PC-3 (cell line): Measurements from ENCODE around the gene NSUN5. TPM values are rescaled to one million over a fixed set of nuclear protein-coding genes. Genes with fewer than 3 reads are reported as not detected.
"Not testable (repeated sequence)": the region's sequence is repeated elsewhere in the genome, so short reads cannot be mapped to it uniquely, and the experiment has no call there.

Experiments used
- ATAC-seq: fragments of 200-7000 bp; cut with Tn5 transposase; 2 replicates; pipeline ENCODE4 v1.9.1; 2020; ENCODE audit warnings: mild to moderate bottlenecking, moderate library complexity
- BruUV-seq: library from RNA; stranded (reverse); fragments of 400-500 nt; replicated peaks from 2 replicates; lab custom pipeline; 2021; lab: Mats Ljungman, UMichigan
- CTCF ChIA-PET: fragments of 300-600 bp; sonication (Branson Sonifier 250); formaldehyde crosslinking; loops from one replicate; lab custom pipeline; 2022; ENCODE audit warnings: antibody characterized with exemption; lab: Charles Lee
- POLR2A ChIA-PET: fragments of 300-600 bp; sonication (Branson Sonifier 250); formaldehyde crosslinking; loops from one replicate; lab custom pipeline; 2022; ENCODE audit warnings: antibody characterized with exemption; ENCODE audit not compliant: unreplicated experiment; lab: Charles Lee
- DNase-seq: peaks from one replicate; pipeline ENCODE4 v3.0.0-alpha.2; 2015
- H2AFZ ChIP-seq: fragments of 300-600 bp; sonication (generic); 2 replicates; pipeline ENCODE4 v1.6.0; 2016; ENCODE audit warnings: antibody characterized with exemption, low read length
- H3F3A ChIP-seq: fragments of 300-600 bp; sonication (generic); one replicate; pipeline ENCODE4 v1.6.0; 2017; ENCODE audit warnings: antibody characterized with exemption, low read length, control low read depth, mild to moderate bottlenecking; ENCODE audit not compliant: unreplicated experiment
- H3K27ac ChIP-seq: fragments of 300-600 bp; sonication (generic); 2 replicates; pipeline ENCODE4 v1.5.1; 2016; ENCODE audit warnings: mild to moderate bottlenecking, low read length
- H3K27me3 ChIP-seq: fragments of 300-600 bp; sonication (generic); 2 replicates; pipeline ENCODE4 v1.6.1; 2016; ENCODE audit warnings: low read length, mixed read lengths
- H3K36me3 ChIP-seq: fragments of 300-600 bp; sonication (generic); 2 replicates; pipeline ENCODE4 v1.6.1; 2016; ENCODE audit warnings: low read depth, mixed run types, low read length, mixed read lengths
- H3K4me1 ChIP-seq: fragments of 300-600 bp; sonication (generic); 2 replicates; pipeline ENCODE4 v1.5.1; 2016; ENCODE audit warnings: low read length; ENCODE audit not compliant: insufficient read depth
- H3K4me2 ChIP-seq: fragments of 300-600 bp; sonication (generic); 2 replicates; pipeline ENCODE4 v1.6.0; 2016; ENCODE audit warnings: low read length
- H3K4me3 ChIP-seq: fragments of 300-600 bp; sonication (generic); 2 replicates; pipeline ENCODE4 v1.5.1; 2016; ENCODE audit warnings: mild to moderate bottlenecking, low read length, mixed read lengths
- H3K79me2 ChIP-seq: fragments of 300-600 bp; sonication (generic); 2 replicates; pipeline ENCODE4 v1.6.1; 2017; ENCODE audit warnings: low read length, mixed read lengths
- H3K9ac ChIP-seq: fragments of 300-600 bp; sonication (generic); 2 replicates; pipeline ENCODE4 v1.6.0; 2016; ENCODE audit warnings: mild to moderate bottlenecking, low read length
- H3K9me2 ChIP-seq: fragments of 300-600 bp; sonication (generic); replicated peaks from 2 replicates; pipeline ENCODE4 v1.6.1; 2016; ENCODE audit warnings: mixed run types, low read length, mixed read lengths
- H3K9me3 ChIP-seq: fragments of 300-600 bp; sonication (generic); 2 replicates; pipeline ENCODE4 v1.6.1; 2016; ENCODE audit warnings: low read length, mixed read lengths
- H4K20me1 ChIP-seq: fragments of 300-600 bp; sonication (generic); 2 replicates; pipeline ENCODE4 v1.6.1; 2016; ENCODE audit warnings: low read length, mixed read lengths
- EZH2 ChIP-seq: fragments of 300-600 bp; sonication (generic); IDR thresholded peaks from one replicate; pipeline ENCODE4 v1.6.1; 2017; ENCODE audit warnings: antibody characterized with exemption, mild to moderate bottlenecking, low read length; ENCODE audit not compliant: unreplicated experiment
- EZH2phosphoT487 ChIP-seq: fragments of 300-600 bp; sonication (generic); IDR thresholded peaks from 2 replicates; pipeline ENCODE4 v1.6.1; 2018; ENCODE audit warnings: mild to moderate bottlenecking, antibody characterized with exemption, low read length, borderline replicate concordance
- intact Hi-C: fragments of 100-400 bp; cut with micrococcal nuclease; formaldehyde crosslinking; loops from 2 replicates; pipeline ENCODE4 v1.9.0; 2023
- total RNA-seq: library from RNA; depleted of rRNA; stranded (reverse); fragments of >200 nt; gene quantifications from 2 replicates; pipeline ENCODE4 v1.2.3, GENCODE V29; 2014
- TF ChIP-seq, protein P1 (sequence below): fragments of 300-600 bp; sonication (generic); conservative IDR thresholded peaks from 2 replicates; pipeline ENCODE4 v1.5.1; 2017; ENCODE audit warnings: antibody characterized with exemption, low read depth, mild to moderate bottlenecking, low read length

The NSUN5 gene
- total RNA-seq, 1 experiment from 2014 or later = 36.0 TPM

DNA sequence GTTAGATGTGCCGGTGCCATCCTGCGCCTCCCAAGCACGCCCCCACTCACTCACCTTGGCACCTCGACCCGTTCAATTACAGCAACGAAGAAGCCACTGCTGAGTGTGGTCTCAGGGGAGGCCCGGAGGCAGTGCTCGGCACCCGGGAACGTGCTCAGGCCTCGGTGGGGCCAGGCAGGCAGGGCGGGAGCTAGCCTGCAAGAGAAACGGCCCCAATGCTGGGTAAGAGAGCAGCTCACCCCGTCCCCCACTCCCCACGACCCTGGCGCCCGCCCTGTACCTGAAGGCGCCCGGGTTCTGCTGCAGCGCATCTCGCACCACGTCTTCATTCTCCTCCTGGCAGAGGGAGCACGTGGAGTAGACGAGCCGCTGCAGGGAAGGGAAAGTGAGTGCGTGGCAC lies 5.1 kb downstream of the NSUN5 start:
- peaks cover 8% of the 10 kb centered on the region; the same call in 1 of the 2 replicates for H3K4me1 ChIP-seq
- no peak overlapping the region for H3K4me3 ChIP-seq
- no peak overlapping the region for H2AFZ ChIP-seq
- TF ChIP-seq, protein P1, sequence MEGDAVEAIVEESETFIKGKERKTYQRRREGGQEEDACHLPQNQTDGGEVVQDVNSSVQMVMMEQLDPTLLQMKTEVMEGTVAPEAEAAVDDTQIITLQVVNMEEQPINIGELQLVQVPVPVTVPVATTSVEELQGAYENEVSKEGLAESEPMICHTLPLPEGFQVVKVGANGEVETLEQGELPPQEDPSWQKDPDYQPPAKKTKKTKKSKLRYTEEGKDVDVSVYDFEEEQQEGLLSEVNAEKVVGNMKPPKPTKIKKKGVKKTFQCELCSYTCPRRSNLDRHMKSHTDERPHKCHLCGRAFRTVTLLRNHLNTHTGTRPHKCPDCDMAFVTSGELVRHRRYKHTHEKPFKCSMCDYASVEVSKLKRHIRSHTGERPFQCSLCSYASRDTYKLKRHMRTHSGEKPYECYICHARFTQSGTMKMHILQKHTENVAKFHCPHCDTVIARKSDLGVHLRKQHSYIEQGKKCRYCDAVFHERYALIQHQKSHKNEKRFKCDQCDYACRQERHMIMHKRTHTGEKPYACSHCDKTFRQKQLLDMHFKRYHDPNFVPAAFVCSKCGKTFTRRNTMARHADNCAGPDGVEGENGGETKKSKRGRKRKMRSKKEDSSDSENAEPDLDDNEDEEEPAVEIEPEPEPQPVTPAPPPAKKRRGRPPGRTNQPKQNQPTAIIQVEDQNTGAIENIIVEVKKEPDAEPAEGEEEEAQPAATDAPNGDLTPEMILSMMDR = no peak
- no peak for TF ChIP-seq EZH2phosphoT487
- no peak for TF ChIP-seq EZH2
- H4K20me1 ChIP-seq = no peaks in the 10 kb centered on the region
- H3K36me3 ChIP-seq = no peaks in the 10 kb centered on the region; the same call in 1 of the 2 replicates
- H3K9me2 ChIP-seq = no peaks in the 10 kb centered on the region
- H3K4me2 ChIP-seq = no peak overlapping the region
- no peaks in the 10 kb centered on the region for H3K9me3 ChIP-seq
- intact Hi-C loops = no loop called here
- H3F3A ChIP-seq = no peaks in the 10 kb centered on the region
- DNase-seq = no peak
- POLR2A ChIA-PET = no interaction called here
- H3K79me2 ChIP-seq = peaks cover 25% of the 10 kb centered on the region
- ATAC-seq = no peak
- no TSS peak for BruUV-seq
- H3K27me3 ChIP-seq = no peaks in the 10 kb centered on the region
- H3K9ac ChIP-seq = no peak overlapping the region
- no peak overlapping the region for H3K27ac ChIP-seq
- CTCF ChIA-PET = no interaction called here

DNA sequence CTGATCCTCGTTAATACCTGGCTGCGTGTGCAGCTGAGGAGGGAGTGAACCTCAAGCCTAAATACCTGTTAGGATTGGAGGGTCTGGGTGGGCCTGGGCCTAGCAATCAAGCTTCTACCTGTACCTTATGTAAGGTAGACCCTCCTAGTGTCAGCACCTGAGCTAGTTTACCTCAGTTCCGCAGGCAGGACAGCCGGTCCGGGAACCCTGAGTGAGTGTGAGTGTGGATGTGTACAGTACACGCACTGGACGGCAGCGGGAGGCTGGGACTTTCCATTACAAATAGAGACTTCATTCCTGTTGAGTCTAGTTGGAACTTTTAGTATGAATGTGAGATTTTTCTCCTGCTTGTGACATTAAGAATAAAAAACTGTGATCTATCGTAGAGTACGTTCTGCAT lies 5.8 kb downstream of the NSUN5 start:
- ATAC-seq, H4K20me1 ChIP-seq, H3K4me3 ChIP-seq, H3K27ac ChIP-seq, POLR2A ChIA-PET, DNase-seq, H3F3A ChIP-seq, H3K9me3 ChIP-seq, intact Hi-C loops, H3K36me3 ChIP-seq, CTCF ChIA-PET, BruUV-seq, H3K4me2 ChIP-seq, H2AFZ ChIP-seq, H3K9me2 ChIP-seq, H3K27me3 ChIP-seq, H3K4me1 ChIP-seq, H3K9ac ChIP-seq: not testable (repeated sequence)
- peaks cover 18% of the 10 kb centered on the region for H3K79me2 ChIP-seq

DNA sequence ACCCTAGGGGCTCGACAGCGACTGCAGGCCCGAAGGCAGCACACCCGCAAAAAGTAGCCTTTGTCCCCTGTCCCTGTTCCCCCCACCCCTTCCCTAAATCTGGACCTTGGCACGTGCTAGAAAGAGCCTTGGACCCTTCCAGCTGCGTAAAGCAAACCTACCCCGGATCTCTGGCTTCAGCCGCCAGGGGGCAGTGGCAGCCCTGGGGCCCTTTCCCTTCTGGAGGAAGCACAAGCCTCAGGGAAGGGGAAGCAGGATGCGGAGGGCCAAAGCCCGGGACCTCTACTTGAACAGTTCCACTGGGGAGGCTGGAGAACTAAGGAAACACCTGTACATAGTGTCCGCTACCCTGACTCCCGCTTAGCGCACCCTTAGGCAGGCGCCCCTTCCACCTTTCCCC lies 7.5 kb downstream of the NSUN5 start:
- BruUV-seq, H3K9me2 ChIP-seq, H4K20me1 ChIP-seq, H3K9ac ChIP-seq, H2AFZ ChIP-seq, CTCF ChIA-PET, H3K4me3 ChIP-seq, intact Hi-C loops, H3K4me1 ChIP-seq, H3K27me3 ChIP-seq, H3F3A ChIP-seq, POLR2A ChIA-PET, H3K4me2 ChIP-seq, H3K79me2 ChIP-seq, H3K36me3 ChIP-seq, H3K27ac ChIP-seq, H3K9me3 ChIP-seq, DNase-seq: not testable (repeated sequence)
- peak; percentile 55 for ATAC-seq

GRCh38 chr7:73299812-73300211 lies 8.8 kb downstream of the NSUN5 start:
- BruUV-seq, H3F3A ChIP-seq, H3K9me2 ChIP-seq, H3K9ac ChIP-seq, H3K27ac ChIP-seq, H3K79me2 ChIP-seq, H3K9me3 ChIP-seq, H2AFZ ChIP-seq, H3K4me2 ChIP-seq, intact Hi-C loops, H3K27me3 ChIP-seq, H4K20me1 ChIP-seq, H3K4me1 ChIP-seq, ATAC-seq, DNase-seq, CTCF ChIA-PET, H3K4me3 ChIP-seq, POLR2A ChIA-PET, H3K36me3 ChIP-seq: not testable (repeated sequence)

- BruUV-seq, H3K36me3 ChIP-seq, H3K79me2 ChIP-seq, ATAC-seq, POLR2A ChIA-PET, H3K27me3 ChIP-seq, H3F3A ChIP-seq, H3K27ac ChIP-seq, H3K4me2 ChIP-seq, H3K4me3 ChIP-seq, H3K9me3 ChIP-seq, H3K4me1 ChIP-seq, H4K20me1 ChIP-seq, H3K9me2 ChIP-seq, DNase-seq, H2AFZ ChIP-seq, CTCF ChIA-PET, intact Hi-C loops, H3K9ac ChIP-seq: not testable (repeated sequence)
Measured at GRCh38 chr7:73297706-73298105, 10.9 kb downstream of the NSUN5 start.

GRCh38 chr7:73297235-73297634 lies 11.4 kb downstream of the NSUN5 start:
- H3K79me2 ChIP-seq, H3K4me3 ChIP-seq, H4K20me1 ChIP-seq, DNase-seq, H3K27ac ChIP-seq, H3K36me3 ChIP-seq, CTCF ChIA-PET, H2AFZ ChIP-seq, H3K27me3 ChIP-seq, H3K4me2 ChIP-seq, H3K9me2 ChIP-seq, intact Hi-C loops, H3F3A ChIP-seq, ATAC-seq, POLR2A ChIA-PET, H3K9ac ChIP-seq, H3K4me1 ChIP-seq, H3K9me3 ChIP-seq: not testable (repeated sequence)
- TSS peak; percentile 46 for BruUV-seq
